ENCODE results near the gene CRB1.

Gene CRB1

GRCh38 chr1:197467881-197468280, 199.8 kb downstream of the CRB1 start:
- peak; percentile 8 for DNase-seq (ENCODE audit: low read depth)
- H3K4me3 ChIP-seq (ENCODE audit: control insufficient read depth, low read depth, low read length), result no peak overlapping the region
- TF ChIP-seq CTCF (conservative IDR thresholded peaks at IDR 0.05; ENCODE audit: control insufficient read depth, insufficient read depth, low read depth, low read length), result no peak

- no peak for TF ChIP-seq CTCF (conservative IDR thresholded peaks at IDR 0.05; ENCODE audit: control insufficient read depth, insufficient read depth, low read depth, low read length)
Observed at GRCh38 chr1:197468543-197469175, 200.6 kb downstream of the CRB1 start.

GRCh38 chr1:197469620-197470210, 201.7 kb downstream of the CRB1 start:
- no peak for DNase-seq (ENCODE audit: low read depth)
- H3K4me3 ChIP-seq (ENCODE audit: control insufficient read depth, low read depth, low read length), result no peak overlapping the region
- TF ChIP-seq CTCF (conservative IDR thresholded peaks at IDR 0.05; ENCODE audit: control insufficient read depth, insufficient read depth, low read depth, low read length), result no peak

More at GRCh38 chr1:197468543-197469175, 200.6 kb downstream of the CRB1 start:
- no peak overlapping the region for H3K4me3 ChIP-seq (ENCODE audit: control insufficient read depth, low read depth, low read length)
- DNase-seq (ENCODE audit: low read depth), result no peak

- no peak for DNase-seq (ENCODE audit: low read depth)
- no peak for TF ChIP-seq CTCF (conservative IDR thresholded peaks at IDR 0.05; ENCODE audit: control insufficient read depth, insufficient read depth, low read depth, low read length)
Observed at GRCh38 chr1:197470330-197470729, 202.3 kb downstream of the CRB1 start.

GRCh38 chr1:197471248-197471985, 203.4 kb downstream of the CRB1 start:
- DNase-seq (ENCODE audit: low read depth), result no peak
- no peak for TF ChIP-seq CTCF (conservative IDR thresholded peaks at IDR 0.05; ENCODE audit: control insufficient read depth, insufficient read depth, low read depth, low read length)
- H3K4me3 ChIP-seq (ENCODE audit: control insufficient read depth, low read depth, low read length), result no peak overlapping the region

More at GRCh38 chr1:197470330-197470729, 202.3 kb downstream of the CRB1 start:
- no peak overlapping the region for H3K4me3 ChIP-seq (ENCODE audit: control insufficient read depth, low read depth, low read length)

GRCh38 chr1:197472141-197472540, 204.1 kb downstream of the CRB1 start:
- TF ChIP-seq CTCF (conservative IDR thresholded peaks at IDR 0.05; ENCODE audit: control insufficient read depth, insufficient read depth, low read depth, low read length), result no peak
- no peak overlapping the region for H3K4me3 ChIP-seq (ENCODE audit: control insufficient read depth, low read depth, low read length)
- no peak for DNase-seq (ENCODE audit: low read depth)
